HG03457 (cell line): ENCODE measurements around the gene NOX5.

Source experiments
- ATAC-seq: cut with Tn5 transposase; IDR thresholded peaks from one replicate; pipeline ENCODE4 v1.9.1; 2021; ENCODE audit warnings: moderate number of reproducible peaks; ENCODE audit not compliant: unreplicated experiment

The NOX5 gene

GRCh38 chr15:69080295-69081248, 66.1 kb downstream of the NOX5 start:
- no peak for ATAC-seq

- no peak for ATAC-seq
Observed at GRCh38 chr15:69081310-69082004, 67.0 kb downstream of the NOX5 start.

GRCh38 chr15:69082021-69082502, 67.6 kb downstream of the NOX5 start:
- ATAC-seq, result no peak

- ATAC-seq, result no peak
Observed at GRCh38 chr15:69082554-69082953, 68.1 kb downstream of the NOX5 start.

- no peak for ATAC-seq
Observed at GRCh38 chr15:69084404-69085030, 70.0 kb downstream of the NOX5 start.

GRCh38 chr15:69085325-69086081, 71.0 kb downstream of the NOX5 start:
- no peak for ATAC-seq

GRCh38 chr15:69086427-69087204, 72.1 kb downstream of the NOX5 start:
- ATAC-seq, result no peak

- no peak for ATAC-seq
Observed at GRCh38 chr15:69087366-69087976, 73.0 kb downstream of the NOX5 start.

GRCh38 chr15:69088300-69088965, 73.9 kb downstream of the NOX5 start:
- ATAC-seq, result no peak

GRCh38 chr15:69089258-69089657, 74.8 kb downstream of the NOX5 start:
- no peak for ATAC-seq

GRCh38 chr15:69090197-69090948, 75.9 kb downstream of the NOX5 start:
- no peak for ATAC-seq

- no peak for ATAC-seq
Observed at GRCh38 chr15:69091654-69092053, 77.2 kb downstream of the NOX5 start.

- no peak for ATAC-seq
Observed at GRCh38 chr15:69092159-69092558, 77.7 kb downstream of the NOX5 start.

- ATAC-seq, result no peak
Observed at GRCh38 chr15:69093127-69093526, 78.6 kb downstream of the NOX5 start.

- no peak for ATAC-seq
Observed at GRCh38 chr15:69093614-69094013, 79.1 kb downstream of the NOX5 start.

GRCh38 chr15:69094124-69094921, 79.8 kb downstream of the NOX5 start:
- ATAC-seq, result no peak

- no peak for ATAC-seq
Observed at GRCh38 chr15:69095274-69095673, 80.8 kb downstream of the NOX5 start.
